DMS114 treated with DMSO at 0.1 percent for 48 hours (cell line): Measurements from ENCODE around the gene SIL1.

ENCODE experiments used
- DNase-seq: peaks from one replicate; lab custom pipeline; 2025; ENCODE audit not compliant: unreplicated experiment; lab: John Stamatoyannopoulos, UW

SIL1 gene

GRCh38 chr5:138986186-138986800 is 211.9 kb downstream of the SIL1 start:
- DNase-seq: no peak

GRCh38 chr5:138985683-138986082 is 212.5 kb downstream of the SIL1 start:
- DNase-seq: no peak

- DNase-seq: no peak
Observed at GRCh38 chr5:138985256-138985655, 212.9 kb downstream of the SIL1 start.

GRCh38 chr5:138983984-138984383 is 214.2 kb downstream of the SIL1 start:
- no peak for DNase-seq

- no peak for DNase-seq
Observed at GRCh38 chr5:138981586-138981985, 216.6 kb downstream of the SIL1 start.

GRCh38 chr5:138981131-138981530 is 217.0 kb downstream of the SIL1 start:
- no peak for DNase-seq

- no peak for DNase-seq
Observed at GRCh38 chr5:138980441-138980840, 217.7 kb downstream of the SIL1 start.

- no peak for DNase-seq
Observed at GRCh38 chr5:138979684-138980280, 218.4 kb downstream of the SIL1 start.

GRCh38 chr5:138978581-138978980 is 219.6 kb downstream of the SIL1 start:
- no peak for DNase-seq

- DNase-seq: no peak
Observed at GRCh38 chr5:138978080-138978479, 220.1 kb downstream of the SIL1 start.

GRCh38 chr5:138975098-138975847 is 222.9 kb downstream of the SIL1 start:
- no peak for DNase-seq

- DNase-seq: no peak
Observed at GRCh38 chr5:138974227-138975063, 223.7 kb downstream of the SIL1 start.

GRCh38 chr5:138972836-138973235 is 225.3 kb downstream of the SIL1 start:
- no peak for DNase-seq

- no peak for DNase-seq
Observed at GRCh38 chr5:138972230-138972629, 225.9 kb downstream of the SIL1 start.

GRCh38 chr5:138969323-138970002 is 228.7 kb downstream of the SIL1 start:
- no peak for DNase-seq

- no peak for DNase-seq
Observed at GRCh38 chr5:138968601-138969000, 229.6 kb downstream of the SIL1 start.

GRCh38 chr5:138967791-138968448 is 230.2 kb downstream of the SIL1 start:
- no peak for DNase-seq

- DNase-seq: no peak
Observed at GRCh38 chr5:138966236-138966985, 231.8 kb downstream of the SIL1 start.

GRCh38 chr5:138965626-138966025 is 232.5 kb downstream of the SIL1 start:
- DNase-seq: no peak
